Eye (tissue), 1 donor: Measurements from ENCODE around the gene APOF.
"Not testable (repeated sequence)": the region's sequence is repeated elsewhere in the genome, so short reads cannot be mapped to it uniquely, and the experiment has no call there.

Experiments
- DNase-seq: peaks from one replicate; pipeline ENCODE4 v3.0.0-alpha.2; 2015

Gene APOF

GRCh38 chr12:56330936-56331490 lies 31.6 kb downstream of the APOF start:
- no peak for DNase-seq

DNA sequence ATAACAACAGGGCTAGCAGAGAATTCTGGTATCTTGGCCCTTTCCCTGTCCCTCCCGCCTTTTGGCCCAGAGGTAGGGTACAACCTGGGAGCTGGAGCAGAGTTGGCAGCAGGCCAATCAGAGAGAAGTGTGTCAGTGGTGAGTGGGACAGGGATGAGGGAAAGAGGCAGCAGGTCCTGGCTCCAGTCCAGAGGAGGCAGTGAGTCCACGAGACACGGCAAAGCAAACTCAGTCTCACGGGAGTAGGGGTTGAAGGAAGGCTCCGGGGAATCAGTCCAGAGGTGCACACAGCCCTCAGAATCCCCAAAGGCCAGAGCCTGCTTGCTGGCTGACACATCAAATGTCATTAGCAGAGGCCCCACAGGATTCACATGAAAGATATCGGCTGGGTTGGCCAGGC lies 36.1 kb downstream of the APOF start:
- DNase-seq: no peak

DNA sequence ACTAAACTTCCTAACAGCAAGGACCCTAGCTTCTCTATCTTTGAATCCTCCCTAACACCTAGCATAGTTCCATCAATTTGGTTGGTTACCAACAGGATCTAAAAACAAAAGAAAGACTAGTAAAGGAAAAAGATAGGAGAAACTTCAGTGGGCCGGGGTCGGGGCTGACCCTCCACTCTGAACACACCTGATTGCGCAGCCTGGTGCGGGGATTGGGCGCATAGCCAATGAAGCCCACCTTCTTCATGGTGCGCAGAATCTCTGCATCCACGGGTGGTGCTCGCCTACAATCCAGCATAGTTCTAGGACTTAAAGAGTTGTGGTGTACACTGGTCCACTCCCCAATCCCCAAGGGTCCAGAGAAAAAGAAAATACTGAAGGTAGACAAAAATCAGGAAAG lies 36.5 kb downstream of the APOF start:
- no peak for DNase-seq

DNA sequence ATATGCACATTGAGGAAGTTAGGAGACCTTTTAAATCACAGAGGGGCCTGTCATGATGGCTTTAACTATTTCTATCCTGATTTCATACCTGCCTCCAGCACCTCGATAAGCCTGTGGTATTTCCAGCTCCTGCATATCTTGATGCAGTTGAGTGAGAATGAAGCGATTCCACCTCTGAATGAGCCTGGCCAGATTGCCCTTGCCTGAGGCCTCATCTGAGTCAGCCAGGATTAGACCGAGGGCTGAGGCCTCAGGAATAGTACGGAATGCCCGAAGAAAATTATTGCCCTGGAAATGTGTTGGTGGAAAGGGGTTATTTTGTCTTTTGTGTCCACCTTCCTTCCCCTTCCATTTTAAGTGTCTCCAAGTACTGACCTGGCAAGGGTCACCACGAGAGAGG lies 38.5 kb downstream of the APOF start:
- DNase-seq: no peak

- DNase-seq: not testable (repeated sequence)
Observed at GRCh38 chr12:56321610-56322009, 41.0 kb downstream of the APOF start.

DNA sequence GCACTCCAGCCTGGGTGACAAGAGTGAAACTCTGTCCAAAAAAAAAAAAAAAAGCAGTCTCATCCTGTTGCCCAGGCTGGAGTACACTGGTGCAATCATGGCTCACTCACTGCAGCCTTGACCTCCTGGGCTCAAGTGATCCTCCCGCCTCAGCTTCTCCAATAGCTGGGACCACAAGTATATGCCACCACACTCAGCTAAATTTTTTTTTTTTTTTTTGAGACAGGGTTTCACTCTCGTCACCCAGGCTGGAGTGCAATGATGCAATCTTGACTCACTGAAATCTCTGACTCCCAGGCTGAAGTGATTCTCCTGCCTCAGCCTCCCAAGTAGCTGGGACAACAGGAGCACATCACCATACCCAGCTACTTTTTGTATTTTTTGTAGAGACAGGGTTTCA lies 41.6 kb downstream of the APOF start:
- no peak for DNase-seq

GRCh38 chr12:56317675-56318074 lies 45.0 kb downstream of the APOF start:
- DNase-seq: no peak

DNA sequence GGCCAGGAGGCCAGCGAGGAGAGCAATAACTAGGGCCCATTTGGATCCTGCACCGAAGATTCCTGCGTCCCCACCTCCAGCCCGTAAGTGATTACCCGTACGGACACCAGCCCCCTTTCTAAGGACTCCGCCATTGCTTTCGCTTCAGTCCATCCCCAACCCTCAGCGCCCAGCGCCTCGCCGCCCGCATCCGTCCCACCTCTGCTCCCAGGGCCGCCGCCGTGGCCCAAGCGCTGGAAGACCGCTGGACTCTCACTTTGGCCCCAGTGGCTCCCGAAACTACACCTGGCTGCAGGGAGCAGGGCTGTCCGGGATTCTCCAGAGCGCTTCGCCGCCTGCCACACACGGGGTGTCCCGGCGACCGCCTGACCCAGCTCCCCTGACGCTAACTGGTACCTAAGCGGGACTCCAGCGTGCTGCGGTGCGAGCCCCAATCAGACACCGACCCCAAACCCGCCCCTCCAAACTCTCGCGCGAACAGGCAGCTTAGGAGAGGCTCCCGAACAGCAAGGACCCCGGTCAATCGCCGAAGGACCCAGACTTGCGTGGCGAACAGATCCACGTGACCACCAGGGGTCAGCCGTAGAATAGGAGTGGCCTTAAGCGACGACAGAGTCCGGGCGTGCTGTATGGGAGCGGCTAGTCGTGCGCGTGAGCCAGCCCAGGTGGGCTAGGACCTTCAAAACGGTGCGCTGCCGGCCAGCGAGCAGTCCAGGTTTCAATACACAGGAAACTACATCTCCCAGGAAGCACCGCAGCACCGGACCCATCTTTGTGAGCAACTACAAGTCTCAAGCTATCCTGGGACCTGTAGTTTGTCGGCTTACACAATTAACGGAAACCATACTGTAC lies 46.8 kb downstream of the APOF start, which contains the start of gene CNPY2:
TSS of gene CNPY2 (minus strand) at position 367 of the 852 bp plus-strand sequence. CDS start 771 bp downstream, outside the sequence.
- peak; percentile 98 for DNase-seq

DNA sequence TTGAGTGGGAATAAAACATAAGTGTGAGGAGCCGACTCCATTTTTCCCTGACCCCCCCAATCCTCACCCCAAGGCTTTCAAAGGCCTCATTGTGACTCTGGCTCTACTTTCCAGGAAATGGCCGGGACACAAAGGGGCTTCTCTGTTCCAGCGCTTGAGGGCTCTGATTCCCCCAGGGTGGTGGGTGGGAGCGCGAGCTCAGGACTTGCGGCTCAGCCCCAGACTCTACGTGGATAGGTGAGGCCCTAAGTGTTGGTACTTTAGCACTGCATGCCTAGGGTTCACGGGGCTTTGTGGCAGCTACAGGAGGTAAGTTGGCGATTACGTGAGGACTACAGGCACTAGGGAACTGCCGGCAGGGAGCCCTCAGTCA lies 47.4 kb downstream of the APOF start:
- DNase-seq: no peak

DNA sequence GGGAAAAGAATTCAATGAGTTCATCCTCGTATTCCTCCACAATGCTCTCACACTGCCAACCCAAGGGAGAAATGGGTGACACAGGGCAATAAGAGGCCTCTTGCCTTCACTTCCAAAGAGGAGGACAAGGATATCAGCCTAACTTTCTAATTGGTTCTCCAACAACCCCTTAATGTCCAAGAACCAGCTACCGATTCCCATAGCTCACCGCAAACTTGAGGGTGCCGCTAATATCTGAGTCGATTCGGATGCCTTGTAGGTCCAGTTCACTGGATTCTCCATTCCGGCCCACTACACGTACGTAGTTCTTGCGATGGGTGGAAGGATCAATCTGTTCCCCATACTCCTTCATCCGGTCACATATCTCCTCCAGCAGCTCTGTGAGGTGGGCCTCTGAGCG lies 51.7 kb downstream of the APOF start:
- no peak for DNase-seq
